ENCODE results near the gene ATL1. TPM values are rescaled to one million over a fixed set of nuclear protein-coding genes. Genes with fewer than 3 reads are reported as not detected.

The ATL1 gene
- total and polyA plus RNA-seq, 2 of the 8 experiments (the other 6 are each of a cell fraction or from before 2014, with no cell fraction given): 4.0 to 5.9 TPM

DNA sequence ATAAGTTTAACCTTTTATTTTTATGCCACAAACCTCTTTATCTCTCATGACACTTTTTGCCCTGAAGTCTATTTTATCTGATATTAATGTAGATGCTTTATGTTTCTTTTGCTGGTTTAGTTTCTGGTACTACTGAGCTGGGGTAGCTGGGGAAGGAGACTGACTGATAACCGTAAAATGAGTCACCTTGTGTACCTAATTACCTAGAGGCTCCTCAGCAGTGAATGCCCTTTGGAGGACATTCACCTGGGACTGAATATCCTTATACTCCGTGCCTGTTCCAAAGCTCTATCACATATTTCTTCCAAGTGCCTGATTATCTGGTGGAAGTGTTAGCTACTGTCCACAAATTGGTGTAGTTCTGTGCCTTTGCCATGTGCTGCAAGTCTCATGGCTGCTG is 13.9 kb downstream of the ATL1 start:
- Histone ChIP-seq H3K14ac (ENCODE audit: insufficient read length) (no peak overlapping the region), H2BK20ac (ENCODE audit: low read length) (no peak overlapping the region), H3K4me2 (ENCODE audit: insufficient read depth in 1 of 2, low read depth in 2 of 2, low read length in 2 of 2) (no peak overlapping the region), H3K4me3 (ENCODE audit: extremely low read depth in 1 of 4, insufficient read depth in 2 of 4, low read depth in 3 of 4, low read length in 4 of 4) (no peak overlapping the region), H4K91ac (replicated peaks; ENCODE audit: insufficient read length, low read length) (no peak overlapping the region), H4K5ac (ENCODE audit: insufficient read length, low read depth, low read length) (no peak overlapping the region), H3K36me3 (ENCODE audit: control insufficient read depth in 2 of 4, insufficient read depth in 4 of 4, low read length in 3 of 4) (no peaks in the 10 kb centered on the region), H2BK15ac (ENCODE audit: low read length) (no peak overlapping the region), H4K8ac (ENCODE audit: extremely low read depth, insufficient read depth, low read length) (no peak overlapping the region), H3K79me1 (ENCODE audit: low read depth, low read length) (no peaks in the 10 kb centered on the region), H4K20me1 (replicated peaks in 1 of 2; ENCODE audit: control insufficient read depth in 1 of 2, insufficient read depth in 2 of 2, low read length in 2 of 2) (no peaks in the 10 kb centered on the region), H3K18ac (ENCODE audit: extremely low read depth, low read length) (no peak overlapping the region), H3K56ac (replicated peaks; ENCODE audit: insufficient read length, low read depth, low read length) (no peak overlapping the region), H3K4me1 (replicated peaks in 1 of 4; ENCODE audit: control insufficient read depth in 3 of 4, insufficient read depth in 4 of 4, low read length in 3 of 4) (no peaks in the 10 kb centered on the region), H3K9ac (replicated peaks in 1 of 4; ENCODE audit: extremely low read depth in 1 of 4, low read depth in 3 of 4, low read length in 3 of 4) (no peak overlapping the region), H2AK5ac (ENCODE audit: low read depth, low read length) (no peak overlapping the region), H3K79me2 (ENCODE audit: control insufficient read depth in 1 of 2, insufficient read depth in 2 of 2, low read length in 2 of 2) (no peaks in the 10 kb centered on the region), H2BK5ac (ENCODE audit: low read depth, low read length) (no peak overlapping the region), H2BK12ac (ENCODE audit: low read depth, low read length) (no peak overlapping the region), H3K27ac (ENCODE audit: low read depth, low read length) (no peak overlapping the region), H2BK120ac (replicated peaks; ENCODE audit: low read depth, low read length) (no peak overlapping the region), H3K23me2 (ENCODE audit: low read depth, low read length) (no peaks in the 10 kb centered on the region), H3K4ac (replicated peaks; ENCODE audit: insufficient read length, low read depth, low read length) (no peak overlapping the region), H3K9me3 (ENCODE audit: insufficient read depth in 2 of 2, low read depth in 1 of 2, low read length in 1 of 2) (peaks cover 2 to 5% of the 10 kb centered on the region in 2 experiments; a peak in 1 of 4 replicates), H3K23ac (ENCODE audit: insufficient read length) (no peak overlapping the region), H2AFZ (ENCODE audit: low read length) (no peak overlapping the region), H3K27me3 (replicated peaks in 1 of 4; ENCODE audit: control insufficient read depth in 3 of 4, extremely low read depth in 1 of 4, insufficient read depth in 3 of 4, low read length in 3 of 4) (no peaks in the 10 kb centered on the region)
- DNase-seq (ENCODE audit: low read depth in 1 of 2, low spot score in 2 of 2): no peak
- POLR2A ChIA-PET (ENCODE audit: partially characterized antibody): interaction anchor here (1.4 to 1.5 kb wide), 2 partner anchors 14 to 96 kb away, joined by 3 to 5 read pairs; partner anchors contain the start of gene ATL1
- FAIRE-seq: no peak
- CTCF ChIA-PET (ENCODE audit: partially characterized antibody): interaction anchor here (0.9 to 1.7 kb wide), 3 partner anchors 188 to 203 kb away, joined by 3 to 4 read pairs (median 3); no protein-coding TSS in a partner anchor
- 78% methylated on average over 2 of the region's 2 CpGs; no CpG with 5 or more reads in 1 of the 2 experiments for WGBS, 2 experiments (ENCODE audit: extremely low coverage in 1 of 2, insufficient coverage in 1 of 2, insufficient read length in 1 of 2, insufficient replicate concordance in 2 of 2, low coverage in 1 of 2, low lambda C conversion rate in 2 of 2, missing lambda C conversion rate in 1 of 2)
- TF ChIP-seq EGR1 (IDR thresholded peaks at IDR 0.05; ENCODE audit: borderline replicate concordance, low read depth, low read length): no peak
- TF ChIP-seq NRF1 (IDR thresholded peaks at IDR 0.05; ENCODE audit: low read depth, low read length): no peak
- TF ChIP-seq SP1 (IDR thresholded peaks at IDR 0.05; ENCODE audit: low read depth, low read length): no peak
- TF ChIP-seq MAFK (IDR thresholded peaks at IDR 0.05; ENCODE audit: low read depth, low read length): no peak
- no peak for TF ChIP-seq JUN (IDR thresholded peaks at IDR 0.05; ENCODE audit: low read depth, low read length)
- no peak for TF ChIP-seq RAD21 (IDR thresholded peaks at IDR 0.05 in 1 of 2, conservative IDR thresholded peaks at IDR 0.05 in 1 of 2; ENCODE audit: low read depth in 2 of 2, low read length in 2 of 2)
- no peak for TF ChIP-seq POLR2AphosphoS5 (IDR thresholded peaks at IDR 0.05; ENCODE audit: low read depth, low read length)
- no peak for TF ChIP-seq KDM4A (IDR thresholded peaks at IDR 0.05; ENCODE audit: low read depth, low read length, severe bottlenecking)
- no peak for TF ChIP-seq HDAC6 (IDR thresholded peaks at IDR 0.05; ENCODE audit: low read depth, low read length)
- no peak for TF ChIP-seq YY1 (IDR thresholded peaks at IDR 0.05; ENCODE audit: low read depth, low read length)
- TF ChIP-seq CHD1 (IDR thresholded peaks at IDR 0.05; ENCODE audit: low read depth, low read length): no peak
- no peak for TF ChIP-seq CBX5 (IDR thresholded peaks at IDR 0.05; ENCODE audit: low read depth, low read length)
- TF ChIP-seq E2F6 (IDR thresholded peaks at IDR 0.05): no peak
- no peak for TF ChIP-seq CEBPB (IDR thresholded peaks at IDR 0.05; ENCODE audit: low read depth, low read length)
- no peak for TF ChIP-seq TAF7 (optimal IDR thresholded peaks at IDR 0.05; ENCODE audit: borderline replicate concordance, low read depth, low read length)

Data from H1 (cell line).